ENCODE results near the gene PEX10.

The PEX10 gene

GRCh38 chr1:2392686-2393085, 19.7 kb downstream of the PEX10 start:
- no peak for DNase-seq (ENCODE audit: low spot score)
- TF ChIP-seq CTCF (IDR thresholded peaks at IDR 0.05; ENCODE audit: extremely low read depth, missing control alignments) = no peak

- no peak for DNase-seq (ENCODE audit: low spot score)
Observed at GRCh38 chr1:2391931-2392509, 20.3 kb downstream of the PEX10 start.

GRCh38 chr1:2391041-2391930, 21.1 kb downstream of the PEX10 start, which contains the start of the genes MORN1 and RER1:
MORN1 (minus strand) TSS chr1:2391554; CDS start chr1:2391533, 21 bp downstream.
RER1 (plus strand) TSS chr1:2391841; CDS start chr1:2395791, 3,950 bp downstream.
- TF ChIP-seq CTCF (IDR thresholded peaks at IDR 0.05; ENCODE audit: extremely low read depth, missing control alignments) = no peak

More at GRCh38 chr1:2391931-2392509, 20.3 kb downstream of the PEX10 start:
- TF ChIP-seq CTCF (IDR thresholded peaks at IDR 0.05; ENCODE audit: extremely low read depth, missing control alignments) = no peak

GRCh38 chr1:2389644-2390043, 22.7 kb downstream of the PEX10 start:
- DNase-seq (ENCODE audit: low spot score) = no peak
- TF ChIP-seq CTCF (IDR thresholded peaks at IDR 0.05; ENCODE audit: extremely low read depth, missing control alignments) = no peak

More at GRCh38 chr1:2391041-2391930, 21.1 kb downstream of the PEX10 start, which contains the start of the genes MORN1 and RER1:
- DNase-seq (ENCODE audit: low spot score) = peak; percentile 100

GRCh38 chr1:2388004-2388913, 24.1 kb downstream of the PEX10 start:
- peak; percentile 64 for DNase-seq (ENCODE audit: low spot score)
- no peak for TF ChIP-seq CTCF (IDR thresholded peaks at IDR 0.05; ENCODE audit: extremely low read depth, missing control alignments)

- no peak for DNase-seq (ENCODE audit: low spot score)
- TF ChIP-seq CTCF (IDR thresholded peaks at IDR 0.05; ENCODE audit: extremely low read depth, missing control alignments) = no peak
Observed at GRCh38 chr1:2386636-2387611, 25.4 kb downstream of the PEX10 start.
